Astrocyte (in vitro differentiated cells and primary cell): ENCODE measurements around the gene DYRK3. TPM values are rescaled to one million over a fixed set of nuclear protein-coding genes. Genes with fewer than 3 reads are reported as not detected.
A peak's percentile ranks its signal among the peaks of the same experiment; 100 is the strongest.

Experiments used
- DNase-seq: peaks from one replicate; pipeline ENCODE4 v3.0.0-alpha.2; 2010; ENCODE audit warnings: low read depth
- FAIRE-seq: peaks from 2 replicates; lab custom pipeline; 2011; peaks lifted over from hg19 to GRCh38; lab: Jason Lieb, UNC
- H2AFZ ChIP-seq: 2 replicates; pipeline ENCODE4 v1.6.0; 2012; ENCODE audit warnings: low read depth, low read length, inconsistent platforms
- H3K27ac ChIP-seq: 2 replicates; pipeline ENCODE4 v1.5.1; 2011; ENCODE audit warnings: low read depth, low read length, inconsistent platforms
- H3K27me3 ChIP-seq: 2 replicates; pipeline ENCODE4 v1.6.0; 2011; ENCODE audit warnings: low read length, inconsistent platforms; ENCODE audit not compliant: insufficient read depth
- H3K36me3 ChIP-seq: 2 replicates; pipeline ENCODE4 v1.5.1; 2011; ENCODE audit warnings: low read length, inconsistent platforms; ENCODE audit not compliant: insufficient read depth
- H3K4me1 ChIP-seq: 2 replicates; pipeline ENCODE4 v1.5.1; 2011; ENCODE audit warnings: low read length, inconsistent platforms; ENCODE audit not compliant: insufficient read depth
- H3K4me2 ChIP-seq: 2 replicates; pipeline ENCODE4 v1.6.0; 2012; ENCODE audit warnings: low read length, inconsistent platforms
- H3K4me3 ChIP-seq: 2 replicates; pipeline ENCODE4 v1.5.1; 2011; ENCODE audit warnings: low read depth, mild to moderate bottlenecking, low read length, inconsistent platforms; ENCODE audit not compliant: insufficient read depth
- H3K79me2 ChIP-seq: 2 replicates; pipeline ENCODE4 v1.6.0; 2012; ENCODE audit warnings: mild to moderate bottlenecking, low read length, inconsistent platforms; ENCODE audit not compliant: insufficient read depth
- H3K9ac ChIP-seq: 2 replicates; pipeline ENCODE4 v1.6.0; 2012; ENCODE audit warnings: mild to moderate bottlenecking, low read length, inconsistent platforms
- H3K9me3 ChIP-seq: 2 replicates; pipeline ENCODE4 v1.5.1; 2012; ENCODE audit warnings: low read depth, mild to moderate bottlenecking, low read length, inconsistent platforms; ENCODE audit not compliant: insufficient read depth
- H4K20me1 ChIP-seq: 2 replicates; pipeline ENCODE4 v1.6.0; 2012; ENCODE audit warnings: low read length, inconsistent platforms; ENCODE audit not compliant: insufficient read depth
- H3K27ac Mint-ChIP-seq: one replicate; pipeline ENCODE4 v1.8.0; 2021; ENCODE audit warnings: mild to moderate bottlenecking, mixed read lengths; ENCODE audit not compliant: unreplicated experiment
- H3K27me3 Mint-ChIP-seq: one replicate; pipeline ENCODE4 v1.8.0; 2021; ENCODE audit warnings: low read depth, mixed read lengths; ENCODE audit not compliant: unreplicated experiment
- H3K36me3 Mint-ChIP-seq: one replicate; pipeline ENCODE4 v1.8.0; 2021; ENCODE audit warnings: low read depth, mixed read lengths; ENCODE audit not compliant: unreplicated experiment
- H3K4me1 Mint-ChIP-seq: one replicate; pipeline ENCODE4 v1.8.0; 2021; ENCODE audit warnings: low read depth, mixed read lengths; ENCODE audit not compliant: unreplicated experiment
- H3K4me3 Mint-ChIP-seq: one replicate; pipeline ENCODE4 v1.8.0; 2021; ENCODE audit warnings: mild to moderate bottlenecking, moderate library complexity, mixed read lengths; ENCODE audit not compliant: unreplicated experiment
- H3K9me3 Mint-ChIP-seq: one replicate; pipeline ENCODE4 v1.8.0; 2021; ENCODE audit warnings: mild to moderate bottlenecking, mixed read lengths; ENCODE audit not compliant: unreplicated experiment
- CTCF ChIP-seq: IDR thresholded peaks from 2 replicates; pipeline ENCODE4 v1.5.1; 2011; ENCODE audit warnings: low read depth, mild to moderate bottlenecking, inconsistent platforms, low read length, moderate library complexity; ENCODE audit not compliant: insufficient read depth
- EZH2 ChIP-seq: IDR thresholded peaks from 2 replicates; pipeline ENCODE4 v1.6.1; 2012; ENCODE audit warnings: mild to moderate bottlenecking, low read length, inconsistent platforms; ENCODE audit not compliant: insufficient read depth
- total RNA-seq: library from RNA; stranded (reverse); gene quantifications from 2 replicates; pipeline ENCODE4 v1.2.1, GENCODE V29; 2021

DYRK3 gene
- total RNA-seq, 1 donor from 2014 or later, result 8.2 TPM

GRCh38 chr1:206672844-206673758, 37.8 kb downstream of the DYRK3 start:
- Mint-ChIP-seq H3K4me3 (no peak overlapping the region), H3K9me3 (peaks cover 1% of the 10 kb centered on the region), H3K27ac (no peak overlapping the region), H3K36me3 (peaks cover 2% of the 10 kb centered on the region), H3K4me1 (peaks cover 13% of the 10 kb centered on the region), H3K27me3 (peaks cover 11% of the 10 kb centered on the region)
- Histone ChIP-seq H4K20me1 (no peaks in the 10 kb centered on the region), H3K4me1 (peaks cover 17% of the 10 kb centered on the region), H3K27me3 (no peaks in the 10 kb centered on the region), H3K27ac (no peak overlapping the region), H3K4me3 (no peak overlapping the region), H2AFZ (no peak overlapping the region), H3K4me2 (no peak overlapping the region), H3K9ac (no peak overlapping the region), H3K9me3 (no peaks in the 10 kb centered on the region), H3K79me2 (no peaks in the 10 kb centered on the region), H3K36me3 (no peaks in the 10 kb centered on the region)
- DNase-seq, result peak; percentile 26
- TF ChIP-seq CTCF, result no peak
- TF ChIP-seq EZH2, result no peak
- no peak for FAIRE-seq

- DNase-seq (no peak), FAIRE-seq (no peak)
- Histone ChIP-seq H3K9me3 (no peaks in the 10 kb centered on the region), H3K27me3 (no peaks in the 10 kb centered on the region), H3K4me2 (peak overlapping the region; percentile 62), H3K4me1 (peaks cover 17% of the 10 kb centered on the region), H3K36me3 (no peaks in the 10 kb centered on the region), H3K4me3 (no peak overlapping the region), H4K20me1 (no peaks in the 10 kb centered on the region), H3K27ac (peak overlapping the region; percentile 77), H2AFZ (no peak overlapping the region), H3K79me2 (no peaks in the 10 kb centered on the region), H3K9ac (peak overlapping the region; percentile 45)
- no peak overlapping the region for H3K4me3 Mint-ChIP-seq
- peaks cover 2% of the 10 kb centered on the region for H3K36me3 Mint-ChIP-seq
- H3K27ac Mint-ChIP-seq, result peak overlapping the region; percentile 87
- peaks cover 13% of the 10 kb centered on the region for H3K4me1 Mint-ChIP-seq
- TF ChIP-seq CTCF (no peak), EZH2 (no peak)
- peaks cover 1% of the 10 kb centered on the region for H3K9me3 Mint-ChIP-seq
- H3K27me3 Mint-ChIP-seq, result peaks cover 16% of the 10 kb centered on the region
These were observed 38.9 kb downstream of the DYRK3 start for GRCh38 chr1:206674236-206674635.
